GM10266 (cell line): ENCODE results near the gene TSC1.

Experiments used
- DNase-seq: peaks from one replicate; pipeline ENCODE4 v3.0.0; 2012; ENCODE audit errors: extremely low spot score
- CTCF ChIP-seq: IDR thresholded peaks from 2 replicates; pipeline ENCODE4 v1.5.1; 2012; ENCODE audit warnings: mild to moderate bottlenecking, low read depth; ENCODE audit not compliant: control insufficient read depth, insufficient read depth; ENCODE audit errors: missing control alignments

Gene TSC1

GRCh38 chr9:132955768-132956167, 11.4 kb upstream of the TSC1 start:
- DNase-seq: no peak
- TF ChIP-seq CTCF: no peak

- TF ChIP-seq CTCF: no peak
- DNase-seq: no peak
Measured at GRCh38 chr9:132955123-132955522, 10.7 kb upstream of the TSC1 start.

- no peak for TF ChIP-seq CTCF
- no peak for DNase-seq
Measured at GRCh38 chr9:132949709-132950108, 5.3 kb upstream of the TSC1 start.

- DNase-seq: no peak
- no peak for TF ChIP-seq CTCF
Measured at GRCh38 chr9:132948482-132949050, 4.2 kb upstream of the TSC1 start.

GRCh38 chr9:132947756-132948155, 3.3 kb upstream of the TSC1 start:
- DNase-seq: no peak

GRCh38 chr9:132946631-132947295, 2.3 kb upstream of the TSC1 start:
- DNase-seq: no peak
- no peak for TF ChIP-seq CTCF

More at GRCh38 chr9:132947756-132948155, 3.3 kb upstream of the TSC1 start:
- TF ChIP-seq CTCF: no peak

- no peak for DNase-seq
- TF ChIP-seq CTCF: no peak
Measured at GRCh38 chr9:132946211-132946610, 1.8 kb upstream of the TSC1 start.
